Measurements from ENCODE around the gene LAMB3. TPM values are rescaled to one million over a fixed set of nuclear protein-coding genes. Genes with fewer than 3 reads are reported as not detected.

Gene LAMB3
- polyA plus RNA-seq, 1 donor from 2014 or later = 5.8 TPM

DNA sequence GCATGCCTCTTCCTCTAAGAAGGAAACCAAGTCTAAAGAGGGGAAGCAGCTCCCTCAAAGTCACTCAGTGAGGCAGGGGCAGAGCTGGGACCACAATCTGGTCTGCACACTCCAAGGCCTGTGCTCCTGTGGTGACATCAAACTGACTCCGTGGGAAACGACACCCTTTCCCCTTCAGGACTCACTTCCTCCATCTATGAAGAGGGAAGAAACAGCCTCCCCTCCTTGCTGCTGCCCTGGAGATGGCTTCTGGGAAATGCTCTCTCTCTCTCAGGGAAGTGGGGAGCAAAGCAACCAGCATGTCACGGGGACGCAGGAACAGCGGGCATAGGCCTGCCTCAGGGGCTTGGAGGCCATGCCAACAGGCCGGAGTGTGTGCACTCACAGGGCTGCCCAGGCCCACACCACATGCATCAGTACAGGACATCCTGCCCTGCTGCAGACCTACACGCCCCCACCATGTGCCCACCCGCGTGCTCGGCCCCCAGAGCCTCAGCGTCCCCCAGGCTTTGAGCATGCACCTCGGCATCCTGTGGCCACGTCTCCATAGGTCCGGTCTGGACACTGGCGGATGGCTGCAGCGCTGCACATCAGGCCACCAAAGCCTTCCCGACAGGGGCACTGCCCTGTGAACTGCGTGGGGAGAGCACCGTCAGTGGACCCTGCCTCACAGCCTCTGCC lies 25.7 kb downstream of the LAMB3 start:
- no peaks in the 10 kb centered on the region for H3K79me2 ChIP-seq (replicated peaks; ENCODE audit: insufficient read depth, low read length)
- H4K20me1 ChIP-seq (ENCODE audit: insufficient read depth) = no peaks in the 10 kb centered on the region
- H3K9me3 ChIP-seq (ENCODE audit: low read length) = no peaks in the 10 kb centered on the region
- H3K9me2 ChIP-seq (ENCODE audit: insufficient read depth, low read length) = no peaks in the 10 kb centered on the region
- no peaks in the 10 kb centered on the region for H3K36me3 ChIP-seq (ENCODE audit: insufficient read depth, low read length)
- H3K4me3 ChIP-seq (ENCODE audit: low read length) = no peak overlapping the region
- no peak overlapping the region for H3K9ac ChIP-seq (ENCODE audit: low read length)
- H3K4me2 ChIP-seq (ENCODE audit: low read length) = no peak overlapping the region
- H3K27ac ChIP-seq (ENCODE audit: low read length) = no peak overlapping the region
- H3F3A ChIP-seq (ENCODE audit: insufficient read depth, low read length, poor library complexity, severe bottlenecking) = no peaks in the 10 kb centered on the region
- no peak overlapping the region for H2AFZ ChIP-seq (ENCODE audit: low read depth, low read length)
- TF ChIP-seq EZH2 (IDR thresholded peaks at IDR 0.05; ENCODE audit: borderline replicate concordance, insufficient read depth, low read length, poor library complexity, severe bottlenecking) (no peak), SMC3 (conservative IDR thresholded peaks at IDR 0.05; ENCODE audit: poor library complexity) (no peak), TAF1 (IDR thresholded peaks at IDR 0.05; ENCODE audit: low read depth) (no peak), POLR2AphosphoS5 (IDR thresholded peaks at IDR 0.05) (no peak), EP300 (conservative IDR thresholded peaks at IDR 0.05; ENCODE audit: poor library complexity, severe bottlenecking) (no peak), RAD21 (conservative IDR thresholded peaks at IDR 0.05) (no peak), MXI1 (conservative IDR thresholded peaks at IDR 0.05; ENCODE audit: poor library complexity, severe bottlenecking) (no peak)
- TF ChIP-seq, protein P1, sequence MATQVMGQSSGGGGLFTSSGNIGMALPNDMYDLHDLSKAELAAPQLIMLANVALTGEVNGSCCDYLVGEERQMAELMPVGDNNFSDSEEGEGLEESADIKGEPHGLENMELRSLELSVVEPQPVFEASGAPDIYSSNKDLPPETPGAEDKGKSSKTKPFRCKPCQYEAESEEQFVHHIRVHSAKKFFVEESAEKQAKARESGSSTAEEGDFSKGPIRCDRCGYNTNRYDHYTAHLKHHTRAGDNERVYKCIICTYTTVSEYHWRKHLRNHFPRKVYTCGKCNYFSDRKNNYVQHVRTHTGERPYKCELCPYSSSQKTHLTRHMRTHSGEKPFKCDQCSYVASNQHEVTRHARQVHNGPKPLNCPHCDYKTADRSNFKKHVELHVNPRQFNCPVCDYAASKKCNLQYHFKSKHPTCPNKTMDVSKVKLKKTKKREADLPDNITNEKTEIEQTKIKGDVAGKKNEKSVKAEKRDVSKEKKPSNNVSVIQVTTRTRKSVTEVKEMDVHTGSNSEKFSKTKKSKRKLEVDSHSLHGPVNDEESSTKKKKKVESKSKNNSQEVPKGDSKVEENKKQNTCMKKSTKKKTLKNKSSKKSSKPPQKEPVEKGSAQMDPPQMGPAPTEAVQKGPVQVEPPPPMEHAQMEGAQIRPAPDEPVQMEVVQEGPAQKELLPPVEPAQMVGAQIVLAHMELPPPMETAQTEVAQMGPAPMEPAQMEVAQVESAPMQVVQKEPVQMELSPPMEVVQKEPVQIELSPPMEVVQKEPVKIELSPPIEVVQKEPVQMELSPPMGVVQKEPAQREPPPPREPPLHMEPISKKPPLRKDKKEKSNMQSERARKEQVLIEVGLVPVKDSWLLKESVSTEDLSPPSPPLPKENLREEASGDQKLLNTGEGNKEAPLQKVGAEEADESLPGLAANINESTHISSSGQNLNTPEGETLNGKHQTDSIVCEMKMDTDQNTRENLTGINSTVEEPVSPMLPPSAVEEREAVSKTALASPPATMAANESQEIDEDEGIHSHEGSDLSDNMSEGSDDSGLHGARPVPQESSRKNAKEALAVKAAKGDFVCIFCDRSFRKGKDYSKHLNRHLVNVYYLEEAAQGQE (IDR thresholded peaks at IDR 0.05; ENCODE audit: borderline replicate concordance) = no peak
- TF ChIP-seq, protein P2, sequence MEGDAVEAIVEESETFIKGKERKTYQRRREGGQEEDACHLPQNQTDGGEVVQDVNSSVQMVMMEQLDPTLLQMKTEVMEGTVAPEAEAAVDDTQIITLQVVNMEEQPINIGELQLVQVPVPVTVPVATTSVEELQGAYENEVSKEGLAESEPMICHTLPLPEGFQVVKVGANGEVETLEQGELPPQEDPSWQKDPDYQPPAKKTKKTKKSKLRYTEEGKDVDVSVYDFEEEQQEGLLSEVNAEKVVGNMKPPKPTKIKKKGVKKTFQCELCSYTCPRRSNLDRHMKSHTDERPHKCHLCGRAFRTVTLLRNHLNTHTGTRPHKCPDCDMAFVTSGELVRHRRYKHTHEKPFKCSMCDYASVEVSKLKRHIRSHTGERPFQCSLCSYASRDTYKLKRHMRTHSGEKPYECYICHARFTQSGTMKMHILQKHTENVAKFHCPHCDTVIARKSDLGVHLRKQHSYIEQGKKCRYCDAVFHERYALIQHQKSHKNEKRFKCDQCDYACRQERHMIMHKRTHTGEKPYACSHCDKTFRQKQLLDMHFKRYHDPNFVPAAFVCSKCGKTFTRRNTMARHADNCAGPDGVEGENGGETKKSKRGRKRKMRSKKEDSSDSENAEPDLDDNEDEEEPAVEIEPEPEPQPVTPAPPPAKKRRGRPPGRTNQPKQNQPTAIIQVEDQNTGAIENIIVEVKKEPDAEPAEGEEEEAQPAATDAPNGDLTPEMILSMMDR (IDR thresholded peaks at IDR 0.05; ENCODE audit: poor library complexity, severe bottlenecking) = no peak
- H3K27me3 ChIP-seq (ENCODE audit: insufficient read depth, low read depth, low read length) = no peaks in the 10 kb centered on the region

DNA sequence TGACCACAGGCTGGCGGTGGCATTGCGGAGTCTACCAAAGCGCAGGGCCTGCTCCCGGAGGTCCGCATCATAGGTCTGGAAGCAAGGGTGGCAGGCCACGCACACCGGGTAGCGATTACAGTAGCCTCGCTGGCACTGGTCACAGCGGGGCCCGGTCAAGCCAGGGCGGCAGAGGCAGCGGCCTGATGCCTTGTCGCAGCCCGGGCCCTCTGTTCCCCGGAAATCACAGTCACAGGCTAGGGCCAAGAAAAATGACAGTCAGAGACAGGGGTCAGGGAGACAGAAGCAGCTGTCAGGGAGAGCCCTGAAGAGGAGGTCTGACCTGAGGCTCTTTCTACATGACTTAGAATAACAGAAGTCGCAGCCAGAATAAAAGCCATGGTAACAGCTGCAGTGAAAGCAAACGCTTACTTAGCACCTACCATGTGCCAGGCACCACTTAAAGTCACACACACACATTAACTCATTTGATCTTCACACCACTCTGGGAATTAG lies 26.4 kb downstream of the LAMB3 start:
- Histone ChIP-seq H3K9me3 (ENCODE audit: low read length) (no peaks in the 10 kb centered on the region), H3F3A (ENCODE audit: insufficient read depth, low read length, poor library complexity, severe bottlenecking) (no peaks in the 10 kb centered on the region), H3K9me2 (ENCODE audit: insufficient read depth, low read length) (no peaks in the 10 kb centered on the region), H3K4me2 (ENCODE audit: low read length) (no peak overlapping the region), H3K36me3 (ENCODE audit: insufficient read depth, low read length) (no peaks in the 10 kb centered on the region), H3K9ac (ENCODE audit: low read length) (no peak overlapping the region), H2AFZ (ENCODE audit: low read depth, low read length) (no peak overlapping the region), H4K20me1 (ENCODE audit: insufficient read depth) (no peaks in the 10 kb centered on the region), H3K27ac (ENCODE audit: low read length) (no peak overlapping the region), H3K27me3 (ENCODE audit: insufficient read depth, low read depth, low read length) (no peaks in the 10 kb centered on the region), H3K79me2 (replicated peaks; ENCODE audit: insufficient read depth, low read length) (no peaks in the 10 kb centered on the region), H3K4me3 (ENCODE audit: low read length) (no peak overlapping the region)
- TF ChIP-seq, protein P2 (IDR thresholded peaks at IDR 0.05; ENCODE audit: poor library complexity, severe bottlenecking) = no peak
- TF ChIP-seq, protein P1 (IDR thresholded peaks at IDR 0.05; ENCODE audit: borderline replicate concordance) = no peak
- TF ChIP-seq POLR2AphosphoS5 (IDR thresholded peaks at IDR 0.05) (no peak), TAF1 (IDR thresholded peaks at IDR 0.05; ENCODE audit: low read depth) (no peak), SMC3 (conservative IDR thresholded peaks at IDR 0.05; ENCODE audit: poor library complexity) (no peak), EZH2 (IDR thresholded peaks at IDR 0.05; ENCODE audit: borderline replicate concordance, insufficient read depth, low read length, poor library complexity, severe bottlenecking) (no peak), EP300 (conservative IDR thresholded peaks at IDR 0.05; ENCODE audit: poor library complexity, severe bottlenecking) (no peak), MXI1 (conservative IDR thresholded peaks at IDR 0.05; ENCODE audit: poor library complexity, severe bottlenecking) (no peak), RAD21 (conservative IDR thresholded peaks at IDR 0.05) (no peak)
